ENCODE data around the gene ADRA2C.

DNA sequence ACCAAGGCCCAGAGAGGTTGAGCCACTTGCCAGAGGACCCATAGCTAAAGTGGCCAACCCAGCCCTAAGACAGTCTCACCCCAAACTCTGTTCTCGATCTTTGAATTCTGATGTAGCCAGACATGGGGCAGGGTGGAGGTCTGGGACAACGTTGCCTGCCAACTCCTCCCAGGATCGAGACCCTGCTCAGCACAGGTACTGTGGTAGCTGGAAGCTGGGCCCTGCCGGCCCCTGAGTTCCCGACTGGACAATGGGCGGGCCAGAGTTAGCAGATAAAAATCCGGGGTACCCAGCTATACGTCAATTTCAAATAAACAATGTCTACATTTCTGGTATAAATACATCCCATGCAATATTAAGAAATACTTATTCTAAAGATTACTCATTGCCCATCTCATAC is 35.3 kb downstream of the ADRA2C start:
- TF ChIP-seq POLR2A (IDR thresholded peaks at IDR 0.05) = no peak
- TF ChIP-seq, protein P1, sequence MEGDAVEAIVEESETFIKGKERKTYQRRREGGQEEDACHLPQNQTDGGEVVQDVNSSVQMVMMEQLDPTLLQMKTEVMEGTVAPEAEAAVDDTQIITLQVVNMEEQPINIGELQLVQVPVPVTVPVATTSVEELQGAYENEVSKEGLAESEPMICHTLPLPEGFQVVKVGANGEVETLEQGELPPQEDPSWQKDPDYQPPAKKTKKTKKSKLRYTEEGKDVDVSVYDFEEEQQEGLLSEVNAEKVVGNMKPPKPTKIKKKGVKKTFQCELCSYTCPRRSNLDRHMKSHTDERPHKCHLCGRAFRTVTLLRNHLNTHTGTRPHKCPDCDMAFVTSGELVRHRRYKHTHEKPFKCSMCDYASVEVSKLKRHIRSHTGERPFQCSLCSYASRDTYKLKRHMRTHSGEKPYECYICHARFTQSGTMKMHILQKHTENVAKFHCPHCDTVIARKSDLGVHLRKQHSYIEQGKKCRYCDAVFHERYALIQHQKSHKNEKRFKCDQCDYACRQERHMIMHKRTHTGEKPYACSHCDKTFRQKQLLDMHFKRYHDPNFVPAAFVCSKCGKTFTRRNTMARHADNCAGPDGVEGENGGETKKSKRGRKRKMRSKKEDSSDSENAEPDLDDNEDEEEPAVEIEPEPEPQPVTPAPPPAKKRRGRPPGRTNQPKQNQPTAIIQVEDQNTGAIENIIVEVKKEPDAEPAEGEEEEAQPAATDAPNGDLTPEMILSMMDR (IDR thresholded peaks at IDR 0.05) = no peak
- TF ChIP-seq POLR2AphosphoS5 (IDR thresholded peaks at IDR 0.05) = no peak
- TF ChIP-seq EP300 (IDR thresholded peaks at IDR 0.05) = no peak

All from sigmoid colon (tissue), 4 donors.